ENCODE data around the gene SCNN1A. TPM values are rescaled to one million over a fixed set of nuclear protein-coding genes. Genes with fewer than 3 reads are reported as not detected.

SCNN1A gene
- total RNA-seq, 2 experiments from 2014 or later: 0.17 to 0.26 TPM

DNA sequence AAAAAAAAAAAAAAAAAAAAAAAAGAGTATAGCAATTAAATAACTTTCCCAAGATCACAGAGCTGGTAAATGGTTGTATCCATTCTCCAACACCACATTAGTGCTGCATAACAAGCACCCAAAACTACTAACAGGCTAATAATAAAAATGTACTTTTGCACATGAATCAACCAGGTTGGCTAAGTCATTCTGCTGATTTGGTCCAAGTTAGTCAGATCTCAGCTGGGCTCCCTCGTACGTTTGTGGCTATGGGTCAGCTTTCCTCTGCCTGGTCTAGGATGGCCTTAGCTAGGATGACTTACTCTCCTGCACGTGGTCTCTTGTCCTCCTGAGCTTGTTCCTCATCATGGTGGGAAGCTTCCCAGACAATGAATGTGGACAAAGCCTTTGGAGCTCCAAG lies 72.7 kb downstream of the SCNN1A start:
- no peak for DNase-seq
- CTCF ChIA-PET: interaction anchor here (0.7 kb wide), 1 partner anchor 19 kb away, joined by 3 read pairs; no protein-coding TSS in a partner anchor
- H3K27ac Mint-ChIP-seq: no peak overlapping the region
- H3K27me3 Mint-ChIP-seq: peaks cover 1% of the 10 kb centered on the region
- no peaks in the 10 kb centered on the region for H3K4me1 Mint-ChIP-seq (ENCODE audit: low read depth)
- intact Hi-C loops (cut with micrococcal nuclease): no loop called here
- no peak overlapping the region for H3K4me3 Mint-ChIP-seq
- no peaks in the 10 kb centered on the region for H3K9me3 Mint-ChIP-seq
- no peaks in the 10 kb centered on the region for H3K36me3 Mint-ChIP-seq
- POLR2A ChIA-PET: no interaction called here

DNA sequence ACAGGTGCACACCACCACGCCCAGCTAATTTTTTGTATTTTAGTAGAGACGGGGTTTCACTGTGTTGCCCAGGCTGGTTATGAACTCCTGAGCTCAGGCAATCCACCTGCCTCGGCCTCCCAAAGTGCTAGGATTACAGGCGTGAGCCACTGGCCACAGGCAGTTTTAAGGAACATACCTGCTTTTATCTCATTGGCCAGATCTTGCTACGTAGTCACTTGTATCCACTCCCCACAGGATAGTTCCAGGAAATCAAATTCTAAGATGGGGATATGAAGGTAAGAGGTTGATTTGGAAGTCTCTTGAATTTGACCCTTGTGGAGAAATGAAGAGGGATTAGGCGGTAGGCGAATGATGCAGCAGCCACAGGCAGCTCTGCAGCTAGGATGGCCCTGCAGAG lies 73.6 kb downstream of the SCNN1A start:
- Mint-ChIP-seq H3K27ac (no peak overlapping the region), H3K4me3 (no peak overlapping the region), H3K36me3 (no peaks in the 10 kb centered on the region), H3K4me1 (ENCODE audit: low read depth) (no peaks in the 10 kb centered on the region), H3K9me3 (no peaks in the 10 kb centered on the region), H3K27me3 (peaks cover 4% of the 10 kb centered on the region)
- no peak for DNase-seq
- intact Hi-C loops (cut with micrococcal nuclease): no loop called here
- ChIA-PET POLR2A (no interaction called here), CTCF (interaction anchor here (1.2 kb wide), 1 partner anchor 106 kb away, joined by 3 read pairs; no protein-coding TSS in a partner anchor)

DNA sequence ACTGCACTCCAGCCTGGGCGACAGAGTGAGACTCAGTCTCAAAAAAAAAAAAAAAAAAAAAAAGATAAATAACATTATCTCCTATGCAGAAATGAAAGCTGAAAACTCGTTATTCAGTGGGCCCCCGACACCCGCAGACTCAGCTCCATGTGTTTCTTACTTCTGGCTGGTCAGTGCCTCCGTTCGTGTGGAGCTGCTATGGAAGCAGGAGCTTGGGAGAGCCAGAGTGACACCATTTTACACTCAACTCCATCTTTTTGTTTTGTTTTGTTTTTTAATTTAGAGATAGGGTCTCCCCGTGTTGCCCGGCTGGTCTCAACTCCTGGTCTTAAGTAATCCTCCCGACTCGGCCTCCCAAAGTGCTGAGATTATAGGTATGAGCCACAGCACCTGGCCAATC lies 78.2 kb downstream of the SCNN1A start:
- ChIA-PET CTCF (interaction anchor here (1.0 kb wide), 1 partner anchor 102 kb away, joined by 5 read pairs; no protein-coding TSS in a partner anchor), POLR2A (no interaction called here)
- no peak for DNase-seq
- Mint-ChIP-seq H3K4me1 (ENCODE audit: low read depth) (no peaks in the 10 kb centered on the region), H3K27ac (no peak overlapping the region), H3K27me3 (peaks cover 11% of the 10 kb centered on the region), H3K36me3 (no peaks in the 10 kb centered on the region), H3K9me3 (no peaks in the 10 kb centered on the region), H3K4me3 (no peak overlapping the region)
- intact Hi-C loops (cut with micrococcal nuclease): no loop called here

Other genes with a start within 250 kb of the SCNN1A start
- 1 to 10 TPM; 1.5 to 2.3 TPM for gene CD9, start 175.2 kb downstream of the SCNN1A start, total RNA-seq
- not detected for gene PLEKHG6, start 64.9 kb downstream of the SCNN1A start, total RNA-seq
- gene TNFRSF1A, start 33.5 kb downstream of the SCNN1A start, total RNA-seq: 10 to 100 TPM; 47.5 to 49.6 TPM
- 1 to 10 TPM; 1.5 to 1.9 TPM for gene LTBR, start 8.6 kb upstream of the SCNN1A start, total RNA-seq
- 10 to 100 TPM; 36.5 to 39.3 TPM for gene CD27, start 69.4 kb upstream of the SCNN1A start, total RNA-seq
- 10 to 100 TPM; 33.4 to 35.0 TPM for gene TAPBPL, start 76.5 kb upstream of the SCNN1A start, total RNA-seq
- gene VAMP1, start 95.1 kb upstream of the SCNN1A start, total RNA-seq: 10 to 100 TPM; 27.7 to 30.2 TPM
- gene MRPL51, start 117.7 kb upstream of the SCNN1A start, total RNA-seq: 100 to 1,000 TPM; 289 to 312 TPM
- gene NCAPD2, start 118.5 kb upstream of the SCNN1A start, total RNA-seq: 100 to 1,000 TPM; 192 to 196 TPM
- 1,000 to 10,000 TPM; 5,823 to 5,836 TPM for gene GAPDH, start 159.0 kb upstream of the SCNN1A start, total RNA-seq
- 10 to 100 TPM; 10.9 to 12.4 TPM for gene IFFO1, start 180.5 kb upstream of the SCNN1A start, total RNA-seq
- gene NOP2, start 192.7 kb upstream of the SCNN1A start, total RNA-seq: 10 to 100 TPM; 74.9 to 82.2 TPM
- 100 to 1,000 TPM; 302 to 305 TPM for gene CHD4, start 231.8 kb upstream of the SCNN1A start, total RNA-seq